Fibroblast of pulmonary artery (primary cell): Measurements from ENCODE around the gene REM2.

Experiments used
- DNase-seq: peaks from one replicate; pipeline ENCODE4 v3.0.0-alpha.2; 2010; ENCODE audit warnings: low read depth
- H3K4me3 ChIP-seq: replicated peaks from 2 replicates; pipeline ENCODE4 v1.5.1; 2011; ENCODE audit warnings: low read depth, mild to moderate bottlenecking, control low read depth, low read length, moderate library complexity
- TF ChIP-seq, protein P1 (sequence below): IDR thresholded peaks from 2 replicates; pipeline ENCODE4 v1.5.1; 2011; ENCODE audit warnings: mild to moderate bottlenecking, control low read depth, low read length, inconsistent platforms; ENCODE audit errors: missing control alignments

REM2 gene, protein sequence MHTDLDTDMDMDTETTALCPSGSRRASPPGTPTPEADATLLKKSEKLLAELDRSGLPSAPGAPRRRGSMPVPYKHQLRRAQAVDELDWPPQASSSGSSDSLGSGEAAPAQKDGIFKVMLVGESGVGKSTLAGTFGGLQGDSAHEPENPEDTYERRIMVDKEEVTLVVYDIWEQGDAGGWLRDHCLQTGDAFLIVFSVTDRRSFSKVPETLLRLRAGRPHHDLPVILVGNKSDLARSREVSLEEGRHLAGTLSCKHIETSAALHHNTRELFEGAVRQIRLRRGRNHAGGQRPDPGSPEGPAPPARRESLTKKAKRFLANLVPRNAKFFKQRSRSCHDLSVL

DNA sequence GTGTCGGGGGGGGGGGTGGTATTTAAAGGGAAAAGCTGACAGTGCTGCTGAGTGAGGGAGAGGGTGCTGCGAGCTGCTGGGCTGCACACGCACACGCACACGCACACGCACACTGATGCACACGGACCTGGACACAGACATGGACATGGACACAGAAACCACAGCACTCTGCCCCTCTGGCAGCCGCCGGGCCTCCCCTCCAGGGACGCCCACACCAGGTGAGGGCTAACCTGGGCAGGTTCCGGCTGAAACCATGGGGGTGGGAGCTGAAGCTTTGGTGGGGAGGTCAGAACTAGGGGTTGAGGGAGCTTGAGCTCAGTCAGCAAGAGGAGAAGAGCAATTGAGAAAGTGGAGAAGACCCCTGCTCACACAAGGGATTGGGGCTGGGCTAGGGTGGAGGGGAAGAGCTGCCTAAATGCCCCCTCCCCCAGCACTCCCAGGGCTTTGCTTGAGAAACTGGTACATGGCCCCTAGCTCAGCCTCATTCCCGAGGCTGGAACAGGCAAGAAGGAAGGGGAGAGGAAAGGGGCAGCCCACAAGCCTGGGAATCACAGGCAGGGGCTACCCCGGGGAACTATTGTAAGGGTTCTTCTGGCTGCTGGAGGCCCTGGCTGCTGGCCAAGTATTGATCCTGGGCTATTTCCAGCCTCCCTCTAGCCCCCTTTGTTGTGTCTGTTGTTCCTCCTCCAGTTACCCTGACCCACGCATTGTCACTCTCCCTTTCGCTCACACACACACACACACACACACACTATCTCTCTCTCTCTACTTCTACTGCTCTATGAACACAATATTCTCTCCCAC, at the start of gene REM2:
Gene REM2, plus strand, starts transcription at position 50 of the 804 bp plus-strand sequence. Its CDS starts 66 bp downstream, at position 116.
- H3K4me3 ChIP-seq = no peak within 1 kb of the TSS
- no peak for DNase-seq
- TF ChIP-seq, protein P1, sequence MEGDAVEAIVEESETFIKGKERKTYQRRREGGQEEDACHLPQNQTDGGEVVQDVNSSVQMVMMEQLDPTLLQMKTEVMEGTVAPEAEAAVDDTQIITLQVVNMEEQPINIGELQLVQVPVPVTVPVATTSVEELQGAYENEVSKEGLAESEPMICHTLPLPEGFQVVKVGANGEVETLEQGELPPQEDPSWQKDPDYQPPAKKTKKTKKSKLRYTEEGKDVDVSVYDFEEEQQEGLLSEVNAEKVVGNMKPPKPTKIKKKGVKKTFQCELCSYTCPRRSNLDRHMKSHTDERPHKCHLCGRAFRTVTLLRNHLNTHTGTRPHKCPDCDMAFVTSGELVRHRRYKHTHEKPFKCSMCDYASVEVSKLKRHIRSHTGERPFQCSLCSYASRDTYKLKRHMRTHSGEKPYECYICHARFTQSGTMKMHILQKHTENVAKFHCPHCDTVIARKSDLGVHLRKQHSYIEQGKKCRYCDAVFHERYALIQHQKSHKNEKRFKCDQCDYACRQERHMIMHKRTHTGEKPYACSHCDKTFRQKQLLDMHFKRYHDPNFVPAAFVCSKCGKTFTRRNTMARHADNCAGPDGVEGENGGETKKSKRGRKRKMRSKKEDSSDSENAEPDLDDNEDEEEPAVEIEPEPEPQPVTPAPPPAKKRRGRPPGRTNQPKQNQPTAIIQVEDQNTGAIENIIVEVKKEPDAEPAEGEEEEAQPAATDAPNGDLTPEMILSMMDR = no peak

DNA sequence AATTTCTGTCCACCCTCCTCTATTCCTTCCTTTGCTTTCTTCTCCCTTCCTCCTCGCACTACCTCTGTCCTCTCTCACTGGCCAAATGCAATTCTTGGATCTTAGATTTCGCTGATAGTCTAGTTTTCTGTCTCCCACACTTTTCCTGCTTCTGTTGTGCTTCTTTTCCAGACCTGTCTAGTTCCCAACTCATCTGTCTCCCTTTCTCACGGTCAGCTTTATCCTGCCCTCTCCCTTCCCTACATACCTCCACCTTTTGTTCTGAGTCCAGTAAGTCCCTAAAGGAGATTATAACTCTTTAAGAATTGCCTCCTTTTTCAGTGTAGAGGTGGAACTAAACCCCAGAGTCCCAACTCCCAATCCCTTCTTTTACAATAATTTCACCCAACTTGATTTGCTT, 47.5 kb upstream of the REM2 start:
- no peak overlapping the region for H3K4me3 ChIP-seq
- no peak for DNase-seq
- TF ChIP-seq, protein P1 = no peak

DNA sequence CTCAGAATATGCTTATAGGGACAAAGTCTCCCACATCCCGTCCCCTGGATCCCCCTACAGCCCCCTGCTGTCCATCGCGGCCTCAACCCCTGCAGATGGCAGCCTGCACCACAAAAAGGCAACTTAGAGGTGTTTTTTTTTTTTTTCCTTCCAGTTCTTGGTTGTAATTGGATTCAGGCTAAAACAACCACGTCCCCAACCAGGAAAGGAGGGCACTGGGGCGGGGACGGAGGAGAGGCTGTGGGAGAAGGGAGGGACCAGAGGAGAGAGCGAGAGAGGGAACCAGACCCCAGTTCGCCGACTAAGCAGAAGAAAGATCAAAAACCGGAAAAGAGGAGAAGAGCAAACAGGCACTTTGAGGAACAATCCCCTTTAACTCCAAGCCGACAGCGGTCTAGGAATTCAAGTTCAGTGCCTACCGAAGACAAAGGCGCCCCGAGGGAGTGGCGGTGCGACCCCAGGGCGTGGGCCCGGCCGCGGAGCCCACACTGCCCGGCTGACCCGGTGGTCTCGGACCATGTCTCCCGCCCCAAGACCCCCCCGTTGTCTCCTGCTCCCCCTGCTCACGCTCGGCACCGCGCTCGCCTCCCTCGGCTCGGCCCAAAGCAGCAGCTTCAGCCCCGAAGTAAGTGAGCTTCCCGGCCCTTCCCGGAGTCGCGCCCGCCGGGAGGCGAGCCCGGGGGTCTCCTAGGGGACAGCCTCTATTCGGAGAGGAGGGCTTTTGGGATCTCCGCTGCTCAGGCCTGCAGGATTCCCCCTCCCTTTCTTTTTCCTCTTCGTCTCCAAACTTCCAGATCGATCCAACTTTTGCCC, 46.5 kb upstream of the REM2 start, which contains the start of gene MMP14:
Gene MMP14, plus strand, starts transcription at position 285 of the 813 bp plus-strand sequence. Its CDS starts 233 bp downstream, at position 518.
- peak; percentile 91 for DNase-seq
- TF ChIP-seq, protein P1 = peak; percentile 52
- H3K4me3 ChIP-seq = peak within 1 kb of the TSS; percentile 98

DNA sequence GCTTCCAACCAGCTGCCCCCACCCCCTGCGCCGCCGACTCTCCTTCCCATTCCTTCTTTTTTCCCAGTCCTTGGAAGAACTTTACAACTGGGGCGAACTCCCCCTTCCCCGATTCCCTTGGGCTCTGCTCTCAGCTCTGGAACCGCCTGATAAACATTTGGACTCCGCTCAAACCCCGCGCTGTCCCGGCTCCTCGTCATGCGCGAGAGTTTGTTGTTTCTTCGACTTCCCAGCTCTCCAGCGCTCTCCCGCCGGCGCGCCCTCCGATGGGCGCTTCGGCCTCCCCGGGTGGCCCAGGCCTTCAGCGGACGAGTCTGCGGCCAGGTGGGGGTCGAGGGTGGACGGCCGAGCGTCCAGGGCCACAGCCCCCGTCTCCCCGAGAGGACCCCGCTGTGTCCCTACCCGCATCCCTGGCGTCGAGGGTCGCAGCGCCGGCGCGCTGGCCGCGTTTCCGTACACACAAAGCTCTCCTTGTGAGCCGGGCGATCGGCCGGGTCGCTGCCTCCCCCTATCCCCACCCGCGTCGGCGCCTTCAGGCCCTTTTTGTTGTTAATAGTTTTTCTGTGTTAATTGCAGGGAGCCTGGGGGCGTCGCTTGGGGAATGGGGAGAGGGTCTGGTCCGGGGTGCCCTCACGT, 45.8 kb upstream of the REM2 start:
- peak; percentile 59 for DNase-seq
- TF ChIP-seq, protein P1 = no peak
- H3K4me3 ChIP-seq = peak overlapping the region; percentile 98

DNA sequence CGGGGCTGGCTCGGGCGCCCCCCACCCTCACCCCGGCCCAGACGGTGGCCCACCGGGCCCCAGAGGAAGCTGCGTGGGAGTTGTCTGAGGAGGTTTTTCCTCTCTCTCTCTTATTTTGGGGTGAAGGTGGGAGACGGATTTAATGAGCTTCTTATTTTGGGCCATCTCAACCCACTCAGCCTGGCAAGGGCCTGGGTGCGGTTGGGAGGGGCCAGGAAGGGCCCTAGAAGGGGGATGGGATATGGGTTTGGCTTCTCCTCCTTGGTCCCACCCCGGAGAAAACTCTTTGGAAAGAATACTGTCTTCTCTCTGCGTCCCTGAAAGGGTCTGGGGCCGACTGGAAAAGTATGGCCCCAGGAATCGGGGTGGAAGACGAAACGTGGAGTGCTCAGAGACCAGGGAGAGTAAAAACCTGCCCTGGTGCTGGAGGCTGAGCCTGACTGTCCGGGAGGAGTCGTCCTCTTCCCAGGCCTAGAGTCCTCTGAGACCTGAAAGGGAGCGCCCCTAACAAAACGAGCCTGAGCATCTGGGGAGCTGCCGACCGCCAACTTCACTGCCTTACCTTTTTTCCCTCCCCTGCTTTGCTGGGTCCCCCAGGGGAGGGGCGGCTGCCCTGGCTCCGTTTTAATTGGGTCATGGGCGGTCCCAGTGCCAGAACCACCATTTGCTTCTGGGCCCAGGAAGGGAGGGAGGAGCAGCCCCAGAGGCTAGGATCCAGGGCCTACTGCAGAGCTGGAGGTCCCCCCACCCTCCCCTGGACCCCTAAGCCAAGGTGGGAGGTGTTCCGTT, 45.1 kb upstream of the REM2 start:
- TF ChIP-seq, protein P1 = no peak
- peak overlapping the region; percentile 98 for H3K4me3 ChIP-seq
- peak; percentile 61 for DNase-seq
